ENCODE results near the gene ACBD4. TPM values are rescaled to one million over a fixed set of nuclear protein-coding genes. Genes with fewer than 3 reads are reported as not detected.

Gene ACBD4
- total and polyA plus RNA-seq, 2 experiments from 2014 or later, result 8.2 to 13.7 TPM

- TF ChIP-seq EZH2 (IDR thresholded peaks at IDR 0.05; ENCODE audit: borderline replicate concordance) (no peak), EZH2phosphoT487 (IDR thresholded peaks at IDR 0.05; ENCODE audit: low read depth, severe bottlenecking, unreplicated experiment) (no peak), CTCF (IDR thresholded peaks at IDR 0.05; ENCODE audit: poor library complexity) (no peak)
- no peak for DNase-seq (ENCODE audit: low spot score)
- Histone ChIP-seq H3K27me3 (no peaks in the 10 kb centered on the region), H3K79me2 (no peaks in the 10 kb centered on the region), H2AFZ (no peak overlapping the region), H4K20me1 (ENCODE audit: insufficient read depth, poor library complexity, severe bottlenecking) (no peaks in the 10 kb centered on the region), H3K9me3 (ENCODE audit: low read depth) (no peaks in the 10 kb centered on the region), H3K4me1 (ENCODE audit: insufficient read depth) (no peaks in the 10 kb centered on the region), H3K36me3 (replicated peaks; ENCODE audit: insufficient read depth, low read depth) (no peaks in the 10 kb centered on the region), H3K27ac (no peak overlapping the region), H3K4me2 (no peak overlapping the region), H3K9me2 (replicated peaks; ENCODE audit: insufficient read depth) (no peaks in the 10 kb centered on the region), H3K4me3 (no peak overlapping the region)
- 89% methylated on average over 17 of the region's 26 CpGs for WGBS (ENCODE audit: low lambda C conversion rate, missing lambda C conversion rate)
Measured at GRCh38 chr17:45115015-45115625, 20.4 kb upstream of the ACBD4 start.

- WGBS (ENCODE audit: low lambda C conversion rate, missing lambda C conversion rate), result 71% methylated on average over 11 of the region's 11 CpGs
- TF ChIP-seq CTCF (IDR thresholded peaks at IDR 0.05; ENCODE audit: poor library complexity), result no peak
- no peak for TF ChIP-seq EZH2 (IDR thresholded peaks at IDR 0.05; ENCODE audit: borderline replicate concordance)
- no peak for TF ChIP-seq EZH2phosphoT487 (IDR thresholded peaks at IDR 0.05; ENCODE audit: low read depth, severe bottlenecking, unreplicated experiment)
Measured at GRCh38 chr17:45115871-45116270, 19.6 kb upstream of the ACBD4 start.

GRCh38 chr17:45116434-45117016 lies 19.0 kb upstream of the ACBD4 start:
- WGBS (ENCODE audit: low lambda C conversion rate, missing lambda C conversion rate), result 78% methylated on average over 10 of the region's 10 CpGs
- Histone ChIP-seq H3K36me3 (replicated peaks; ENCODE audit: insufficient read depth, low read depth) (no peaks in the 10 kb centered on the region), H3K27ac (no peak overlapping the region), H3K79me2 (no peaks in the 10 kb centered on the region), H3K9me3 (ENCODE audit: low read depth) (no peaks in the 10 kb centered on the region), H4K20me1 (ENCODE audit: insufficient read depth, poor library complexity, severe bottlenecking) (no peaks in the 10 kb centered on the region), H3K9me2 (replicated peaks; ENCODE audit: insufficient read depth) (no peaks in the 10 kb centered on the region), H3K27me3 (no peaks in the 10 kb centered on the region), H3K4me3 (no peak overlapping the region), H3K4me1 (ENCODE audit: insufficient read depth) (no peaks in the 10 kb centered on the region), H3K4me2 (no peak overlapping the region), H2AFZ (no peak overlapping the region)
- TF ChIP-seq EZH2 (IDR thresholded peaks at IDR 0.05; ENCODE audit: borderline replicate concordance) (no peak), EZH2phosphoT487 (IDR thresholded peaks at IDR 0.05; ENCODE audit: low read depth, severe bottlenecking, unreplicated experiment) (no peak), CTCF (IDR thresholded peaks at IDR 0.05; ENCODE audit: poor library complexity) (no peak)
- no peak for DNase-seq (ENCODE audit: low spot score)

More at GRCh38 chr17:45115871-45116270, 19.6 kb upstream of the ACBD4 start:
- H3K9me2 ChIP-seq (replicated peaks; ENCODE audit: insufficient read depth), result no peaks in the 10 kb centered on the region
- H3K27me3 ChIP-seq, result no peaks in the 10 kb centered on the region
- H3K27ac ChIP-seq, result no peak overlapping the region
- H3K4me3 ChIP-seq, result no peak overlapping the region
- DNase-seq (ENCODE audit: low spot score), result no peak
- no peaks in the 10 kb centered on the region for H4K20me1 ChIP-seq (ENCODE audit: insufficient read depth, poor library complexity, severe bottlenecking)
- H3K4me1 ChIP-seq (ENCODE audit: insufficient read depth), result no peaks in the 10 kb centered on the region
- no peaks in the 10 kb centered on the region for H3K79me2 ChIP-seq
- no peak overlapping the region for H3K4me2 ChIP-seq
- no peaks in the 10 kb centered on the region for H3K36me3 ChIP-seq (replicated peaks; ENCODE audit: insufficient read depth, low read depth)
- no peak overlapping the region for H2AFZ ChIP-seq
- H3K9me3 ChIP-seq (ENCODE audit: low read depth), result no peaks in the 10 kb centered on the region
